Measurements from ENCODE around the gene ZGPAT. TPM values are rescaled to one million over a fixed set of nuclear protein-coding genes. Genes with fewer than 3 reads are reported as not detected.
"Not testable (repeated sequence)": the region's sequence is repeated elsewhere in the genome, so short reads cannot be mapped to it uniquely, and the experiment has no call there.

Gene ZGPAT
- total RNA-seq, 1 donor = 14.0 TPM

GRCh38 chr20:63668351-63668750, 39.5 kb upstream of the ZGPAT start:
- Histone ChIP-seq H3K4me3 (ENCODE audit: low read length) (no peak overlapping the region), H3K4me1 (ENCODE audit: insufficient read depth, low read length) (no peaks in the 10 kb centered on the region), H3K27me3 (ENCODE audit: insufficient read depth, low read length) (no peaks in the 10 kb centered on the region), H3K9me3 (ENCODE audit: low read depth, low read length) (no peaks in the 10 kb centered on the region)

GRCh38 chr20:63671695-63672094, 36.1 kb upstream of the ZGPAT start:
- not testable (repeated sequence) for H3K4me3 ChIP-seq (ENCODE audit: low read length); H3K4me1 ChIP-seq (ENCODE audit: insufficient read depth, low read length); H3K27me3 ChIP-seq (ENCODE audit: insufficient read depth, low read length); H3K9me3 ChIP-seq (ENCODE audit: low read depth, low read length)

GRCh38 chr20:63672666-63673065, 35.2 kb upstream of the ZGPAT start:
- no peaks in the 10 kb centered on the region for H3K9me3 ChIP-seq (ENCODE audit: low read depth, low read length)
- H3K4me1 ChIP-seq (ENCODE audit: insufficient read depth, low read length) = no peaks in the 10 kb centered on the region
- H3K27me3 ChIP-seq (ENCODE audit: insufficient read depth, low read length) = no peaks in the 10 kb centered on the region
- no peak overlapping the region for H3K4me3 ChIP-seq (ENCODE audit: low read length)

DNA sequence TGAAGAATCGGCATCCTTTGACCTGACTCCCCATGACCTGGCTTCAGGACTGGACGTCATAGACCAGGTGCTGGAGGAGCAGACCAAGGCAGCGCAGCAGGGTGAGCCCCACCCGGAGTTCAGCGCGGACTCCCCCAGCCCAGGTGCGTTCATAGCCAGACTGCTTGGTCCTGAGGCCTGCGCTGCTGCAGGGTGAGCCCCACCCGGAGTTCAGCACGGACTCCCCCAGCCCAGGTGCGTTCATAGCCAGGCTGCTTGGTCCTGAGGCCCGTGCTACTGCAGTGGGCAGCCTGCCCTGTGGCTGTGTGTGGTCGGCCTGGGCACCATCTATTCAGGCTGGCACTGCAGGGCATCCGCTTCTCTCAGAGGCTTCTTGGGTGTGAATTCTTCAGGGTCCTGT, 33.9 kb upstream of the ZGPAT start:
- Histone ChIP-seq H3K27me3 (ENCODE audit: insufficient read depth, low read length) (no peaks in the 10 kb centered on the region), H3K9me3 (ENCODE audit: low read depth, low read length) (no peaks in the 10 kb centered on the region), H3K4me3 (ENCODE audit: low read length) (no peak overlapping the region), H3K4me1 (ENCODE audit: insufficient read depth, low read length) (no peaks in the 10 kb centered on the region)

- no peaks in the 10 kb centered on the region for H3K27me3 ChIP-seq (ENCODE audit: insufficient read depth, low read length)
- no peak overlapping the region for H3K4me3 ChIP-seq (ENCODE audit: low read length)
- no peaks in the 10 kb centered on the region for H3K4me1 ChIP-seq (ENCODE audit: insufficient read depth, low read length)
- H3K9me3 ChIP-seq (ENCODE audit: low read depth, low read length) = no peaks in the 10 kb centered on the region
Measured at GRCh38 chr20:63675681-63676368, 32.0 kb upstream of the ZGPAT start.

DNA sequence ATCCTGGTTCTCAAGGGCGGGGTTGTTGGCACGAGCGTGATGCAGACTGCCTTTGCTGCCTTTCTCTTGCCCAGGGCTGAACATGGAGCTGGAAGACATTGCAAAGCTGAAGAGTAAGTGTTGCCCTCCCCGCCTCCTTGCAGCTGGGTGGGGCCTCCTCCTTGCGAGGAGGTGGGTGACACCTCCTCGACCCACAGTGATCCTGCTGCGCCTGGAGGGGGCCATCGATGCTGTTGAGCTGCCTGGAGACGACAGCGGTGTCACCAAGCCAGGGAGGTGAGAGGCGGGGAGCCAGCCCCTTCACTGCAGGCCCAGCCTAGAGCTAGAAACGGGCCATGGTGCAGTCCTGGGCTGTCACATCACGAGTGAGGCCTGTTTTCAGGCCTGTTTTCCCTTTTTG, 29.8 kb upstream of the ZGPAT start:
- Histone ChIP-seq H3K4me1 (ENCODE audit: insufficient read depth, low read length) (no peaks in the 10 kb centered on the region), H3K27me3 (ENCODE audit: insufficient read depth, low read length) (no peaks in the 10 kb centered on the region), H3K4me3 (ENCODE audit: low read length) (no peak overlapping the region), H3K9me3 (ENCODE audit: low read depth, low read length) (no peaks in the 10 kb centered on the region)

GRCh38 chr20:63678667-63679465, 29.0 kb upstream of the ZGPAT start:
- Histone ChIP-seq H3K27me3 (ENCODE audit: insufficient read depth, low read length) (no peaks in the 10 kb centered on the region), H3K4me3 (ENCODE audit: low read length) (no peak overlapping the region), H3K4me1 (ENCODE audit: insufficient read depth, low read length) (no peaks in the 10 kb centered on the region), H3K9me3 (ENCODE audit: low read depth, low read length) (no peaks in the 10 kb centered on the region)

DNA sequence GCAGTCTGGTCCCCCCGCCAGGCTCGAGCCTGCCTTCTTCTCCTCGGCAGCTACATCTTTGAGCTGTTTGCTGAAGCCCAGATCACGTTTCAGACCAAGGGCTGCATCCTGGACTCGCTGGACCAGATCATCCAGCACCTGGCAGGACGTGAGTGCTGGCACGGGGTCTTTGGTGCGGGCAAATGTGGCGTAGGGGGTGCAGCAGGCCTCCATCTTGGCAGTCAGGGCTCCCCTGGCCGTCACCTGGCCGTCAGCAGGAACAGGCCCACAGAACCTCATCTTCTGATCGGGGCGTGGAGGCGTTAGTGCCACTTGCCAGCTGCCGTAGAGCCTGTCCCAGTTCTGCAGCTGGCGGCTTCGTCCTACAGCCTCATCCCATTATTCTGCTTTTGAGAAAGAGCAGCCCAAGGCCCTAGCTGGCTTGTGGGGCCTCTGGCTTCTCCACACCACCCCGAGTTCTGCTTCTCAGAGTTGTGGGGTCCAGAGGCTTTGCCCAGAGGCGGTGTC, 28.0 kb upstream of the ZGPAT start:
- H3K27me3 ChIP-seq (ENCODE audit: insufficient read depth, low read length) = no peaks in the 10 kb centered on the region

DNA sequence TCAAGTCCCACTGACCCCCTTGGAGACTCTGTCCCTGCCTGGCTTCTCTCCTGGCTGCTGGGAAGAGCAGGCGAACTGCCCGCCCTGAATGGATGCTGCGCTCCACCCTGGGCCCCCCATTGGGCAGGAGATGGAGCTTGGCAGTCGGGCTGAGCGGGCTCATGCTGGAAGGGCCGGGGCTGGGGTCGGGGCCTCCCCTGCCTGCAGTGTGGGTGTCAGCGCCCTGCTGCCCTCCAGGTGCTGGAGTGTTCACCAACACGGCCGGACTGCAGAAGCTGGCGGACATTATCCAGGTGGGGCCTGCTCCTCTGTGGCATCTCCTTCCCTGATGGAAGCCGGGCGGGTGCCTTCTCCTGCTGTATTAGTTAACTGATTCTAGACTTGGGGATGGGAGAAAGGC, 27.4 kb upstream of the ZGPAT start:
- Histone ChIP-seq H3K4me3 (ENCODE audit: low read length) (no peak overlapping the region), H3K9me3 (ENCODE audit: low read depth, low read length) (no peaks in the 10 kb centered on the region), H3K4me1 (ENCODE audit: insufficient read depth, low read length) (peaks cover 6% of the 10 kb centered on the region), H3K27me3 (ENCODE audit: insufficient read depth, low read length) (no peaks in the 10 kb centered on the region)

More for the DNA sequence above, 28.0 kb upstream of the ZGPAT start:
- Histone ChIP-seq H3K4me3 (ENCODE audit: low read length) (no peak overlapping the region), H3K9me3 (ENCODE audit: low read depth, low read length) (no peaks in the 10 kb centered on the region), H3K4me1 (ENCODE audit: insufficient read depth, low read length) (peaks cover under 1% of the 10 kb centered on the region)

GRCh38 chr20:63680857-63681608, 26.8 kb upstream of the ZGPAT start:
- H3K9me3 ChIP-seq (ENCODE audit: low read depth, low read length) = no peaks in the 10 kb centered on the region
- H3K27me3 ChIP-seq (ENCODE audit: insufficient read depth, low read length) = no peaks in the 10 kb centered on the region
- H3K4me3 ChIP-seq (ENCODE audit: low read length) = no peak overlapping the region
- H3K4me1 ChIP-seq (ENCODE audit: insufficient read depth, low read length) = peaks cover 12% of the 10 kb centered on the region

DNA sequence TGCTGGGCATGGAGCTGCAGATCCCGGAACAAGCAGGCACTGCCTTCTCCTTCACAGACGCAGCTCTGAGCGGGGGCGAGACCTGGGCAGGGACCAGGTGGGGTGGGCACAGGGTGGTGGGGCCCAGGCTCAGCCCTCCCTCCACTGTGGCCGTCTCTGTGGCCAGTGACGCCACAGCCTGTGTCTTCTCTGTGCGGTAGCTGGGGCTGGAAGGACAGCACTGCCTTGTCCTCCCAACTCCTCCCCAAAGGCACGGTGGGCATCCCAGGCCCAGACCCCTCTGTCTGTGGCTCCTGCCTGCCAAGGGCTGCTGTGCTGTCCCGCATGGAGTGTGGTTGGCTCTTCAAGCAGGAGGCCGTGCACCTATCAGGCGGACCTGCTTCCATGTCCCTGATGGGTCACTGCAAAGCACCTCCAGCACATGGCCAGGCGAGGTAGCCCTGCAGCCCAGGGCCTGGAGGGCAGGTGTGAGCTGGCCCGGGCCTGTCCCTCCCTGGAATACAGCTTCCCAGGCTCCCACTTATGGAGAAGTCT, 26.2 kb upstream of the ZGPAT start:
- no peaks in the 10 kb centered on the region for H3K9me3 ChIP-seq (ENCODE audit: low read depth, low read length)
- no peak overlapping the region for H3K4me3 ChIP-seq (ENCODE audit: low read length)
- no peaks in the 10 kb centered on the region for H3K27me3 ChIP-seq (ENCODE audit: insufficient read depth, low read length)
- peaks cover 19% of the 10 kb centered on the region for H3K4me1 ChIP-seq (ENCODE audit: insufficient read depth, low read length)

DNA sequence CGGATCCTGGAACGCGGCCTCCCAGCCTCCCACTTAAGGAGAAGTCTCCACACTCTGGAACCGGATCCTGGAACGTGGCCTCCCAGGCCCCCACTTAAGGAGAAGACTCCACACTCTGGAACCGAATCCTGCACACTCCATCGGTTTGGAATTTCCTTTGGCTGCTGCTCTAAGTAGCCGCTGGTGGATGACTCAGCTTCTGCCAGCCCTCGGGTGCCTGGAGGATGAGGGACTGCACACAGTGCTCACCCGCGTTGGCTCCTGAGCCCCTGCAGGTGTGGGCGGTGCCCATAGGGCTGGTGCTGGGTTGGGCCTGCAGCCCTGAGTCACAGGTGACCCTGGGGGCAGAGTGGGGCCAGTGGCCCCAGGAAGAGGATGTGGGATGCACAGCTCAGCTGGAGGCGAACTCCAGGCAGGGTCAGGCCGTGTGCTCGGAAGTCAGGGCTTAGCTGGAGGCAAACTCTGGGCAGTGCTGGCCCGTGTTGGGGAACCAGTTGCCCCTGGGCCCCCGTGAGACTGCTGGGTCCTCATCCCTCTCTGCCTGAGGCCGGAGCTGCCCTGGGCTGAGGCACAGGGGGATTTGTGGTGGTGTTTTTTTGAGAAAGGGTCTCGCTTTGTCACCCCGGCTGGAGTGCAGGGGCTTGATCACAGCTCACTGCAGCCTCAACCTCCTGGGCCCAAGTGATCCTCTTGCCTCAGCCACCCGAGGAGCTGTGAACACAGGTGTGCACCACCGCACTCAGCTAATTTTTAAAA, 25.3 kb upstream of the ZGPAT start:
- Histone ChIP-seq H3K9me3 (ENCODE audit: low read depth, low read length) (no peaks in the 10 kb centered on the region), H3K4me3 (ENCODE audit: low read length) (no peak overlapping the region), H3K27me3 (ENCODE audit: insufficient read depth, low read length) (no peaks in the 10 kb centered on the region), H3K4me1 (ENCODE audit: insufficient read depth, low read length) (peaks cover 27% of the 10 kb centered on the region)

- Histone ChIP-seq H3K4me3 (ENCODE audit: low read length) (no peak overlapping the region), H3K27me3 (ENCODE audit: insufficient read depth, low read length) (no peaks in the 10 kb centered on the region), H3K4me1 (ENCODE audit: insufficient read depth, low read length) (peaks cover 33% of the 10 kb centered on the region), H3K9me3 (ENCODE audit: low read depth, low read length) (no peaks in the 10 kb centered on the region)
Measured at GRCh38 chr20:63685269-63686026, 22.4 kb upstream of the ZGPAT start.

- H3K4me3 ChIP-seq (ENCODE audit: low read length) = no peak overlapping the region
- H3K4me1 ChIP-seq (ENCODE audit: insufficient read depth, low read length) = peaks cover 33% of the 10 kb centered on the region
- no peaks in the 10 kb centered on the region for H3K27me3 ChIP-seq (ENCODE audit: insufficient read depth, low read length)
- no peaks in the 10 kb centered on the region for H3K9me3 ChIP-seq (ENCODE audit: low read depth, low read length)
Measured at GRCh38 chr20:63686094-63686491, 21.7 kb upstream of the ZGPAT start.
